Uterus (tissue), 2 donors: ENCODE measurements around the gene ARSG.

ENCODE experiments used
- POLR2A ChIP-seq, 2 donors: fragments of 450-650 bp; IDR thresholded peaks; one replicate each; pipeline ENCODE4 v1.6.1; 2016; ENCODE audit warnings: antibody characterized with exemption in 2 of 2, mild to moderate bottlenecking in 1 of 2, moderate library complexity in 1 of 2
- TF ChIP-seq, protein P1 (sequence below), 4 experiments: fragments of 200-600 bp in 2 of 4; fragments of 450-650 bp in 2 of 4; sonication (generic) in 2 of 4; IDR thresholded peaks; one replicate each; pipeline ENCODE4 v1.5.1; 2016 to 2019; ENCODE audit warnings: antibody characterized with exemption in 4 of 4, mild to moderate bottlenecking in 2 of 4, moderate library complexity in 1 of 4

- TF ChIP-seq, protein P1, sequence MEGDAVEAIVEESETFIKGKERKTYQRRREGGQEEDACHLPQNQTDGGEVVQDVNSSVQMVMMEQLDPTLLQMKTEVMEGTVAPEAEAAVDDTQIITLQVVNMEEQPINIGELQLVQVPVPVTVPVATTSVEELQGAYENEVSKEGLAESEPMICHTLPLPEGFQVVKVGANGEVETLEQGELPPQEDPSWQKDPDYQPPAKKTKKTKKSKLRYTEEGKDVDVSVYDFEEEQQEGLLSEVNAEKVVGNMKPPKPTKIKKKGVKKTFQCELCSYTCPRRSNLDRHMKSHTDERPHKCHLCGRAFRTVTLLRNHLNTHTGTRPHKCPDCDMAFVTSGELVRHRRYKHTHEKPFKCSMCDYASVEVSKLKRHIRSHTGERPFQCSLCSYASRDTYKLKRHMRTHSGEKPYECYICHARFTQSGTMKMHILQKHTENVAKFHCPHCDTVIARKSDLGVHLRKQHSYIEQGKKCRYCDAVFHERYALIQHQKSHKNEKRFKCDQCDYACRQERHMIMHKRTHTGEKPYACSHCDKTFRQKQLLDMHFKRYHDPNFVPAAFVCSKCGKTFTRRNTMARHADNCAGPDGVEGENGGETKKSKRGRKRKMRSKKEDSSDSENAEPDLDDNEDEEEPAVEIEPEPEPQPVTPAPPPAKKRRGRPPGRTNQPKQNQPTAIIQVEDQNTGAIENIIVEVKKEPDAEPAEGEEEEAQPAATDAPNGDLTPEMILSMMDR (IDR thresholded peaks at IDR 0.05): peak; percentile 39 to 51 (median 42)
- TF ChIP-seq POLR2A (IDR thresholded peaks at IDR 0.05): no peak
These were observed 60.1 kb downstream of the ARSG start for GRCh38 chr17:68351395-68351794.
